Epithelial cell of proximal tubule (primary cell): Measurements from ENCODE around the gene ACER2. TPM values are rescaled to one million over a fixed set of nuclear protein-coding genes. Genes with fewer than 3 reads are reported as not detected.

Source experiments
- DNase-seq: peaks from one replicate; pipeline ENCODE4 v3.0.0-alpha.2; 2011; ENCODE audit warnings: low read depth
- H3K4me3 ChIP-seq: 2 replicates; pipeline ENCODE4 v1.5.1; 2011; ENCODE audit warnings: low read depth, mild to moderate bottlenecking, low read length
- CTCF ChIP-seq: conservative IDR thresholded peaks from 2 replicates; pipeline ENCODE4 v1.5.1; 2012; ENCODE audit warnings: low read depth, mild to moderate bottlenecking, low read length
- total RNA-seq: library from RNA; depleted of rRNA; stranded (reverse); fragments of >200 nt; gene quantifications from 2 replicates; pipeline ENCODE4 v1.2.3, GENCODE V29; 2015

The ACER2 gene
- 1.3 and 4.1 TPM in 2 replicates for total RNA-seq

GRCh38 chr9:19408693-19409400, at the start of gene ACER2:
ACER2 (plus strand) TSS chr9:19409009; CDS start chr9:19409085, 76 bp downstream.
- DNase-seq: no peak
- H3K4me3 ChIP-seq: peak within 1 kb of the TSS; percentile 85
- TF ChIP-seq CTCF: peak; percentile 17

GRCh38 chr9:19369107-19369506, 39.7 kb upstream of the ACER2 start:
- H3K4me3 ChIP-seq: no peak overlapping the region
- no peak for DNase-seq
- TF ChIP-seq CTCF: no peak

- no peak for DNase-seq
- H3K4me3 ChIP-seq: no peak overlapping the region
- no peak for TF ChIP-seq CTCF
Measured at GRCh38 chr9:19371942-19372341, 36.9 kb upstream of the ACER2 start.

- H3K4me3 ChIP-seq: no peak overlapping the region
- TF ChIP-seq CTCF: no peak
- no peak for DNase-seq
Measured at GRCh38 chr9:19372567-19372966, 36.2 kb upstream of the ACER2 start.

GRCh38 chr9:19373527-19373926, 35.3 kb upstream of the ACER2 start:
- no peak overlapping the region for H3K4me3 ChIP-seq
- TF ChIP-seq CTCF: no peak
- DNase-seq: no peak

- no peak for DNase-seq
- no peak for TF ChIP-seq CTCF
- H3K4me3 ChIP-seq: no peak overlapping the region
Measured at GRCh38 chr9:19375538-19375937, 33.3 kb upstream of the ACER2 start.

GRCh38 chr9:19376931-19377330, 31.9 kb upstream of the ACER2 start:
- DNase-seq: no peak
- TF ChIP-seq CTCF: no peak
- H3K4me3 ChIP-seq: peak overlapping the region; percentile 83
